Erythroblast (primary cell): ENCODE measurements around the gene ATG4A.

ENCODE experiments used
- GATA1 ChIP-seq: IDR thresholded peaks from 2 replicates; pipeline ENCODE4 v1.6.1; 2011; ENCODE audit warnings: low read depth, mild to moderate bottlenecking, control low read depth, low read length, moderate library complexity
- POLR2A ChIP-seq: IDR thresholded peaks from 2 replicates; pipeline ENCODE4 v1.6.1; 2011; ENCODE audit warnings: mild to moderate bottlenecking, low read length

DNA sequence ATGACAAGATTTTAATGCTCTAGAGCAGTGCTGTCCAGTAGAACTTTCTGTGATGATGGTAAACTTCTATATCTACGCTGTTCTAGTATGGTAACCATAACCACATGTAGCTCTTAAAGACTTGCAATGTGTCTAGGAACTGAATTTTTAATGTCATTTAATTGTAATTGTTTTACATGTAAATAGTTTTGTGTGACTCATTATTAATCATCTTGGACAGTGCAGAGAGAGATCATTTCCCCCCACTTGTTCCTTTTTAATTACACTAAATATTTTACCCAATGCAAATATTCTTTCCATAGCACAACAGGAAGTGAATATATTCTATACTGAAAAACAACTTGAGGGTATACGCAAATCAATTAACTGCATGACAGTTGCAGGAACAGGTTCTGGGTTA lies 5.8 kb downstream of the ATG4A start:
- TF ChIP-seq POLR2A = no peak
- no peak for TF ChIP-seq GATA1
